ENCODE data around the gene ELOVL6.
"Not testable (repeated sequence)": the region's sequence is repeated elsewhere in the genome, so short reads cannot be mapped to it uniquely, and the experiment has no call there.

Gene ELOVL6

GRCh38 chr4:110198435-110199416 lies at the start of gene ELOVL6:
ELOVL6 (minus strand) TSS chr4:110198615; CDS start chr4:110198335, 280 bp downstream.
- DNase-seq: peak; percentile 15 to 86 (median 60)

- DNase-seq: no peak
Observed at GRCh38 chr4:110248100-110248499, 49.7 kb upstream of the ELOVL6 start.

GRCh38 chr4:110247591-110247990 lies 49.2 kb upstream of the ELOVL6 start:
- DNase-seq: no peak

GRCh38 chr4:110245577-110245976 lies 47.2 kb upstream of the ELOVL6 start:
- no peak for DNase-seq

GRCh38 chr4:110236324-110236723 lies 37.9 kb upstream of the ELOVL6 start:
- no peak for DNase-seq

- not testable (repeated sequence) for DNase-seq
Observed at GRCh38 chr4:110233581-110233980, 35.2 kb upstream of the ELOVL6 start.

GRCh38 chr4:110231869-110232268 lies 33.5 kb upstream of the ELOVL6 start:
- no peak for DNase-seq

GRCh38 chr4:110229266-110229665 lies 30.9 kb upstream of the ELOVL6 start:
- DNase-seq: no peak

GRCh38 chr4:110224812-110225211 lies 26.4 kb upstream of the ELOVL6 start:
- DNase-seq: no peak

GRCh38 chr4:110224142-110224541 lies 25.7 kb upstream of the ELOVL6 start:
- DNase-seq: no peak

- DNase-seq: not testable (repeated sequence)
Observed at GRCh38 chr4:110218935-110219334, 20.5 kb upstream of the ELOVL6 start.

- not testable (repeated sequence) for DNase-seq
Observed at GRCh38 chr4:110217181-110217580, 18.8 kb upstream of the ELOVL6 start.

GRCh38 chr4:110216129-110216528 lies 17.7 kb upstream of the ELOVL6 start:
- DNase-seq: no peak

- no peak for DNase-seq
Observed at GRCh38 chr4:110211770-110212061, 13.3 kb upstream of the ELOVL6 start.

- peak in 1 of 56 donors; percentile 6 for DNase-seq
Observed at GRCh38 chr4:110211007-110211769, 12.8 kb upstream of the ELOVL6 start.

- DNase-seq: no peak
Observed at GRCh38 chr4:110208419-110208818, 10.0 kb upstream of the ELOVL6 start.

- DNase-seq: no peak
Observed at GRCh38 chr4:110207233-110207632, 8.8 kb upstream of the ELOVL6 start.

- DNase-seq: no peak
Observed at GRCh38 chr4:110202024-110202423, 3.6 kb upstream of the ELOVL6 start.

GRCh38 chr4:110201502-110201901 lies 3.1 kb upstream of the ELOVL6 start:
- DNase-seq: peak in 1 of 56 donors; percentile 8

- no peak for DNase-seq
Observed at GRCh38 chr4:110200689-110201088, 2.3 kb upstream of the ELOVL6 start.

- peak in 27 of 56 donors; percentile 20 to 75 (median 49) for DNase-seq
Observed at GRCh38 chr4:110198049-110198434, 373 bp downstream of the ELOVL6 start.

- DNase-seq: peak; percentile 14 to 80 (median 56)
Observed at GRCh38 chr4:110197529-110198042, 829 bp downstream of the ELOVL6 start.

All from nucleus accumbens (tissue), 56 donors.